HCT116 (cell line): Measurements from ENCODE around the gene SUN2. TPM values are rescaled to one million over a fixed set of nuclear protein-coding genes. Genes with fewer than 3 reads are reported as not detected.

Source experiments
- ATAC-seq: fragments of 200-7000 bp; cut with Tn5 transposase; 2 replicates; pipeline ENCODE4 v1.9.1; 2020; ENCODE audit warnings: mild to moderate bottlenecking, moderate library complexity
- BruUV-seq: library from RNA; stranded (reverse); fragments of 400-500 nt; replicated peaks from 2 replicates; lab custom pipeline; 2021; lab: Mats Ljungman, UMichigan
- CTCF ChIA-PET: fragments of 300-600 bp; sonication (Branson Sonifier 250); formaldehyde crosslinking; loops from one replicate; lab custom pipeline; 2021; ENCODE audit warnings: antibody characterized with exemption; lab: Charles Lee
- POLR2A ChIA-PET: fragments of 300-600, 350-600 bp; sonication (Branson Sonifier 250); formaldehyde crosslinking; loops from one replicate; lab custom pipeline; 2021; ENCODE audit warnings: antibody characterized with exemption; lab: Charles Lee
- RAD21 ChIA-PET, 2 experiments: fragments of 300-600 bp; sonication (Branson Sonifier 250); formaldehyde crosslinking; loops; one replicate each; lab custom pipeline; 2023; ENCODE audit warnings: low total read pairs in 2 of 2; ENCODE audit not compliant: uncharacterized antibody in 2 of 2, unreplicated experiment in 2 of 2, low non-redundant PET in 1 of 2; lab: Charles Lee
- DNase-seq: peaks from one replicate; pipeline ENCODE4 v3.0.0-alpha.2; 2010; ENCODE audit warnings: low read depth, low spot score
- H2AFZ ChIP-seq: fragments of 200-600 bp; shearing (Covaris generic), sonication (generic); 2 replicates; pipeline ENCODE4 v1.6.1; 2017; ENCODE audit warnings: low read depth, mixed run types, mixed read lengths, antibody characterized with exemption, low read length; ENCODE audit not compliant: poor library complexity, severe bottlenecking
- H3K27ac ChIP-seq: 2 replicates; pipeline ENCODE4 v1.5.1; 2012; ENCODE audit warnings: low read depth, low read length
- H3K27me3 ChIP-seq: fragments of 200-600 bp; sonication (generic); 2 replicates; pipeline ENCODE4 v1.6.1; 2016; ENCODE audit warnings: mixed run types, low read length, mixed read lengths; ENCODE audit not compliant: insufficient read depth
- H3K36me3 ChIP-seq, 2 experiments: fragments of 200-500 bp in 1 of 2; fragments of 200-600 bp in 1 of 2; sonication (Bioruptor generic) in 1 of 2; sonication (generic) in 1 of 2; 2 replicates each; pipeline versions ENCODE4 v1.5.1 to v1.6.1; 2014 to 2016; ENCODE audit warnings: low read length in 2 of 2, inconsistent platforms in 1 of 2, mixed read lengths in 1 of 2, mixed run types in 1 of 2; ENCODE audit not compliant: insufficient read depth in 2 of 2, control insufficient read depth in 1 of 2
- H3K4me1 ChIP-seq, 2 experiments: fragments of 200-600 bp in 1 of 2; sonication (generic) in 1 of 2; 2 replicates each; pipeline versions ENCODE4 v1.5.1 to v1.6.1; 2012 to 2017; ENCODE audit warnings: low read length in 2 of 2, inconsistent platforms in 1 of 2, mild to moderate bottlenecking in 1 of 2, mixed read lengths in 1 of 2, mixed run types in 1 of 2, moderate library complexity in 1 of 2; ENCODE audit not compliant: insufficient read depth in 2 of 2, control insufficient read depth in 1 of 2
- H3K4me2 ChIP-seq: fragments of 200-600 bp; sonication (generic); 2 replicates; pipeline ENCODE4 v1.6.1; 2017; ENCODE audit warnings: mixed run types, low read length, mixed read lengths
- H3K4me3 ChIP-seq, 2 experiments: fragments of 200-600 bp in 1 of 2; sonication (generic) in 1 of 2; replicated peaks in 1 of 2; 2 replicates each; pipeline ENCODE4 v1.5.1; 2011 to 2016; ENCODE audit warnings: low read length in 2 of 2, control low read depth in 1 of 2, low read depth in 1 of 2, mild to moderate bottlenecking in 1 of 2, mixed read lengths in 1 of 2, mixed run types in 1 of 2
- H3K79me2 ChIP-seq: fragments of 200-600 bp; sonication (generic); 2 replicates; pipeline ENCODE4 v1.6.1; 2017; ENCODE audit warnings: mild to moderate bottlenecking, mixed run types, low read length, moderate library complexity, mixed read lengths; ENCODE audit not compliant: insufficient read depth
- H3K9ac ChIP-seq: fragments of 200-600 bp; sonication (generic); 2 replicates; pipeline ENCODE4 v1.6.1; 2016; ENCODE audit warnings: low read length, mixed read lengths
- H3K9me2 ChIP-seq: fragments of 200-600 bp; sonication (generic), shearing (Covaris generic); 2 replicates; pipeline ENCODE4 v1.6.1; 2017; ENCODE audit warnings: mixed run types, mild to moderate bottlenecking, moderate library complexity; ENCODE audit not compliant: insufficient read depth
- H3K9me3 ChIP-seq, 2 experiments: fragments of 200-500 bp in 1 of 2; fragments of 200-600 bp in 1 of 2; sonication (Bioruptor generic) in 1 of 2; sonication (generic) in 1 of 2; 2 replicates each; pipeline ENCODE4 v1.6.1; 2014 to 2017; ENCODE audit warnings: low read length in 2 of 2, mixed read lengths in 2 of 2, inconsistent platforms in 1 of 2, low read depth in 1 of 2, mild to moderate bottlenecking in 1 of 2, mixed run types in 1 of 2, moderate library complexity in 1 of 2; ENCODE audit not compliant: control insufficient read depth in 1 of 2, insufficient read depth in 1 of 2
- H4K20me1 ChIP-seq: fragments of 200-600 bp; sonication (generic), shearing (Covaris generic); 2 replicates; pipeline ENCODE4 v1.6.1; 2017; ENCODE audit warnings: mixed run types, mild to moderate bottlenecking, moderate library complexity; ENCODE audit not compliant: insufficient read depth
- CEBPB ChIP-seq: IDR thresholded peaks from 2 replicates; pipeline ENCODE4 v1.6.1; 2012; ENCODE audit warnings: low read depth
- EZH2phosphoT487 ChIP-seq: fragments of 200-600 bp; IDR thresholded peaks from 2 replicates; pipeline ENCODE4 v1.6.1; 2018; ENCODE audit warnings: antibody characterized with exemption, borderline replicate concordance
- JUND ChIP-seq: IDR thresholded peaks from 2 replicates; pipeline ENCODE4 v1.6.1; 2012
- POLR2AphosphoS5 ChIP-seq: IDR thresholded peaks from 2 replicates; pipeline ENCODE4 v1.6.1; 2011; ENCODE audit warnings: mild to moderate bottlenecking, low read depth, low read length, moderate library complexity
- REST ChIP-seq: IDR thresholded peaks from 2 replicates; pipeline ENCODE4 v1.6.1; 2012; ENCODE audit warnings: low read depth
- TCF7L2 ChIP-seq: IDR thresholded peaks from 2 replicates; pipeline ENCODE4 v1.7.0; 2011; ENCODE audit warnings: borderline replicate concordance, inconsistent platforms; ENCODE audit not compliant: insufficient read depth, insufficient read length; ENCODE audit errors: extremely low read depth
- YY1 ChIP-seq: IDR thresholded peaks from 2 replicates; pipeline ENCODE4 v1.6.1; 2011; ENCODE audit warnings: low read length, low read depth, moderate library complexity, mild to moderate bottlenecking; ENCODE audit not compliant: insufficient replicate concordance; ENCODE audit errors: extremely low read depth
- ZFX ChIP-seq: fragments of 450-650 bp; IDR thresholded peaks from 2 replicates; pipeline ENCODE4 v1.6.1; 2017
- ZNF274 ChIP-seq: fragments of 200-500 bp; sonication (Bioruptor generic); IDR thresholded peaks from 2 replicates; pipeline ENCODE4 v1.6.1; 2014; ENCODE audit warnings: mild to moderate bottlenecking, low read depth, low read length, inconsistent platforms
- intact Hi-C: fragments of 100-400 bp; cut with micrococcal nuclease; formaldehyde crosslinking; loops from 2 replicates; pipeline ENCODE4 v1.10.0; 2022
- total RNA-seq: library from RNA; stranded (reverse); gene quantifications from one replicate; pipeline ENCODE4 v1.2.1, GENCODE V29; 2021; ENCODE audit not compliant: unreplicated experiment
- TF ChIP-seq, protein P1 (sequence below), 3 experiments: fragments of 200-600 bp in 1 of 3; sonication (generic) in 1 of 3; IDR thresholded peaks in 2 of 3; conservative IDR thresholded peaks in 1 of 3; 2 replicates each; pipeline ENCODE4 v1.5.1; 2012 to 2017; ENCODE audit warnings: low read depth in 2 of 3, low read length in 2 of 3, antibody characterized with exemption in 1 of 3, borderline replicate concordance in 1 of 3, control low read depth in 1 of 3, mild to moderate bottlenecking in 1 of 3, mixed read lengths in 1 of 3, mixed run types in 1 of 3, moderate library complexity in 1 of 3; ENCODE audit not compliant: insufficient read depth in 1 of 3
- TF ChIP-seq, protein P2 (sequence below): IDR thresholded peaks from 2 replicates; pipeline ENCODE4 v1.6.1; 2012

The SUN2 gene
- total RNA-seq, 1 experiment from 2014 or later: 71.6 TPM

DNA sequence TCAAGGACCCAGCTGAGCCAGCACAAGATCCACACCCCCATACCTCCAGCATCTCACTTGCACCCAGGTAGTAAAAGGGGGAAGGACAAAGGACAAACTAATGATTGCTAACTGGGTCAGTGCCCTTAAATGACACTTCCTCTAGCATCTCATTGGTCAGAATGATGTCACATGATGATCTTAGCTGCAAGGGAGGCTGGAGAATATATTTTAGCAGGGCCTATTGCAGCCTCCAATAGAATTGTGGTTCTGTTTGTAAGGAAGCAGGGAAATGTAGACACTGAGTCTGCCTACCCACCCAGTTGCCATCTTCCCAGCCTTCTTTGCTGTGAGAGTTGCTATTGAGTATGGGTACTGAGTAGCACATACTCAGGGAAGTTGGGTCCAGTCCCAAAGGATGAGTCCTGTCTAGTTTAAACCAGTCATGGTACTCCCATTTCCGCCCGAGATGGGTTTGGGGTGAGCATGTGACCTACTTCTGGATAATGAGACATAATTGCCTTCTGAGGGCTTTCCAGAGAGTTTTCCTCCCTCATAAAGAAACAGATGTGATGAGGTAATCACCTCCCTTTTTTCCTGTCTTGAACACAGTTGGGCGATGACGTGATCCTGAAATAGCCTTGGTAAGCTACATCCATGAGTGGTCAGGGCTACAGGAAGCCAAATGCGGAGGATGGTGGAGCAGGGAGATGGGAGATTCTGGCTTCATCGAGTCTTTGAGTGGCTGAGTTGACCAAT, 43.6 kb upstream of the SUN2 start:
- no peak overlapping the region for H3K4me3 ChIP-seq
- DNase-seq (no peak), ATAC-seq (no peak)
- ChIA-PET RAD21 (no interaction called here), CTCF (no interaction called here), POLR2A (no interaction called here)
- H2AFZ ChIP-seq: no peak overlapping the region
- no peaks in the 10 kb centered on the region for H3K27me3 ChIP-seq
- no peaks in the 10 kb centered on the region for H4K20me1 ChIP-seq
- H3K9ac ChIP-seq: no peak overlapping the region
- no peaks in the 10 kb centered on the region for H3K79me2 ChIP-seq
- TF ChIP-seq, protein P1, sequence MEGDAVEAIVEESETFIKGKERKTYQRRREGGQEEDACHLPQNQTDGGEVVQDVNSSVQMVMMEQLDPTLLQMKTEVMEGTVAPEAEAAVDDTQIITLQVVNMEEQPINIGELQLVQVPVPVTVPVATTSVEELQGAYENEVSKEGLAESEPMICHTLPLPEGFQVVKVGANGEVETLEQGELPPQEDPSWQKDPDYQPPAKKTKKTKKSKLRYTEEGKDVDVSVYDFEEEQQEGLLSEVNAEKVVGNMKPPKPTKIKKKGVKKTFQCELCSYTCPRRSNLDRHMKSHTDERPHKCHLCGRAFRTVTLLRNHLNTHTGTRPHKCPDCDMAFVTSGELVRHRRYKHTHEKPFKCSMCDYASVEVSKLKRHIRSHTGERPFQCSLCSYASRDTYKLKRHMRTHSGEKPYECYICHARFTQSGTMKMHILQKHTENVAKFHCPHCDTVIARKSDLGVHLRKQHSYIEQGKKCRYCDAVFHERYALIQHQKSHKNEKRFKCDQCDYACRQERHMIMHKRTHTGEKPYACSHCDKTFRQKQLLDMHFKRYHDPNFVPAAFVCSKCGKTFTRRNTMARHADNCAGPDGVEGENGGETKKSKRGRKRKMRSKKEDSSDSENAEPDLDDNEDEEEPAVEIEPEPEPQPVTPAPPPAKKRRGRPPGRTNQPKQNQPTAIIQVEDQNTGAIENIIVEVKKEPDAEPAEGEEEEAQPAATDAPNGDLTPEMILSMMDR (IDR thresholded peaks at IDR 0.05 in 2 of 3, conservative IDR thresholded peaks at IDR 0.05 in 1 of 3; ENCODE audit: borderline replicate concordance in 1 of 3, insufficient read depth in 1 of 3, low read depth in 2 of 3, low read length in 2 of 3): no peak
- TF ChIP-seq CEBPB: no peak
- TF ChIP-seq JUND: no peak
- no peak for TF ChIP-seq ZNF274
- TF ChIP-seq ZFX: no peak
- no peaks in the 10 kb centered on the region for H3K9me2 ChIP-seq
- H3K4me1 ChIP-seq: peaks cover 2 to 9% of the 10 kb centered on the region in 2 experiments; a peak in 3 of 4 replicates
- no peak overlapping the region for H3K27ac ChIP-seq
- no peak overlapping the region for H3K4me2 ChIP-seq
- peaks cover 0 to 8% of the 10 kb centered on the region in 2 experiments; a peak in 1 of 4 replicates for H3K9me3 ChIP-seq
- BruUV-seq: no TSS peak
- H3K36me3 ChIP-seq: no peaks in the 10 kb centered on the region
- intact Hi-C loops: no loop called here

GRCh38 chr22:38798496-38798895, 42.7 kb upstream of the SUN2 start:
- intact Hi-C loops: no loop called here
- Histone ChIP-seq H3K9me3 (peaks cover 0 to 8% of the 10 kb centered on the region in 2 experiments; a peak in 1 of 4 replicates), H3K9ac (no peak overlapping the region), H3K27me3 (no peaks in the 10 kb centered on the region), H3K4me2 (no peak overlapping the region), H4K20me1 (no peaks in the 10 kb centered on the region), H3K4me1 (peaks cover 2 to 12% of the 10 kb centered on the region in 2 experiments; a peak in 3 of 4 replicates), H3K4me3 (no peak overlapping the region), H3K27ac (no peak overlapping the region)
- DNase-seq: no peak
- POLR2A ChIA-PET: no interaction called here
- RAD21 ChIA-PET: no interaction called here
- no TSS peak for BruUV-seq
- no peak for TF ChIP-seq TCF7L2
- no peak for TF ChIP-seq CEBPB
- TF ChIP-seq, protein P2, sequence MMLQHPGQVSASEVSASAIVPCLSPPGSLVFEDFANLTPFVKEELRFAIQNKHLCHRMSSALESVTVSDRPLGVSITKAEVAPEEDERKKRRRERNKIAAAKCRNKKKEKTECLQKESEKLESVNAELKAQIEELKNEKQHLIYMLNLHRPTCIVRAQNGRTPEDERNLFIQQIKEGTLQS: no peak
- no peak for TF ChIP-seq YY1
- no peak for TF ChIP-seq EZH2phosphoT487
- no peak for TF ChIP-seq POLR2AphosphoS5
- no peak for TF ChIP-seq REST
- TF ChIP-seq, all 23 proteins: peak for 0
- Histone ChIP-seq H3K9me2 (no peaks in the 10 kb centered on the region), H3K79me2 (no peaks in the 10 kb centered on the region), H3K36me3 (no peaks in the 10 kb centered on the region), H2AFZ (no peak overlapping the region)
- no peak for ATAC-seq
- CTCF ChIA-PET: no interaction called here
